Natural killer cell (primary cell): ENCODE results near the gene MBTD1. TPM values are rescaled to one million over a fixed set of nuclear protein-coding genes. Genes with fewer than 3 reads are reported as not detected.

Source experiments
- ATAC-seq, 3 donors: fragments of 150-1000 bp in 2 of 3; fragments of 200-7000 bp in 1 of 3; cut with Tn5 transposase; 1 replicate in 1 of 3; 2 replicates in 2 of 3; pipeline ENCODE4 v1.10.0; 2021; ENCODE audit warnings: mild to moderate bottlenecking in 2 of 3, moderate library complexity in 2 of 3
- DNase-seq, 2 donors: peaks; one replicate each; pipeline versions ENCODE4 v3.0.0 to v3.0.0-alpha.2; 2013 to 2021; ENCODE audit warnings: mixed read lengths in 1 of 2
- H3K27ac ChIP-seq: one replicate; pipeline ENCODE4 v1.5.1; 2013; ENCODE audit warnings: mild to moderate bottlenecking, low read length
- H3K27me3 ChIP-seq: one replicate; pipeline ENCODE4 v1.6.1; 2013; ENCODE audit warnings: low read length; ENCODE audit not compliant: control insufficient read depth, insufficient read depth
- H3K36me3 ChIP-seq: one replicate; pipeline ENCODE4 v1.6.1; 2013; ENCODE audit warnings: low read length; ENCODE audit not compliant: control insufficient read depth, insufficient read depth
- H3K4me1 ChIP-seq: one replicate; pipeline ENCODE4 v1.6.1; 2013; ENCODE audit warnings: low read length; ENCODE audit not compliant: control insufficient read depth, insufficient read depth
- H3K4me3 ChIP-seq: one replicate; pipeline ENCODE4 v1.5.1; 2013; ENCODE audit warnings: low read length
- H3K9me3 ChIP-seq: one replicate; pipeline ENCODE4 v1.6.1; 2013; ENCODE audit warnings: low read length; ENCODE audit not compliant: control insufficient read depth, insufficient read depth
- H3K27ac Mint-ChIP-seq, 2 donors: one replicate each; pipeline ENCODE4 v1.8.0; 2022; ENCODE audit warnings: mild to moderate bottlenecking in 2 of 2, mixed read lengths in 2 of 2, moderate library complexity in 1 of 2
- H3K27me3 Mint-ChIP-seq, 2 donors: one replicate each; pipeline ENCODE4 v1.8.0; 2022; ENCODE audit warnings: low read depth in 2 of 2, mixed read lengths in 2 of 2
- H3K36me3 Mint-ChIP-seq: one replicate; pipeline ENCODE4 v1.8.0; 2022; ENCODE audit warnings: mixed read lengths
- H3K4me1 Mint-ChIP-seq, 2 donors: one replicate each; pipeline ENCODE4 v1.8.0; 2022; ENCODE audit warnings: mixed read lengths in 2 of 2
- H3K4me3 Mint-ChIP-seq: one replicate; pipeline ENCODE4 v1.8.0; 2022; ENCODE audit warnings: mild to moderate bottlenecking, moderate library complexity, mixed read lengths
- H3K9me3 Mint-ChIP-seq, 2 donors: one replicate each; pipeline ENCODE4 v1.8.0; 2022; ENCODE audit warnings: mixed read lengths in 2 of 2
- WGBS: methylation state at CpG from one replicate; pipeline ENCODE4 v1.1.7; 2013; ENCODE audit warnings: missing lambda C conversion rate; ENCODE audit not compliant: insufficient coverage; 5-methylcytosine and 5-hydroxymethylcytosine counted together
- intact Hi-C: fragments of 100-400 bp; cut with micrococcal nuclease; formaldehyde crosslinking; loops from one replicate; pipeline ENCODE4 v1.14.2; 2022
- total RNA-seq, 4 donors: library from RNA; stranded (reverse); fragments of 120-200 nt in 1 of 4; gene quantifications; one replicate each; pipeline versions ENCODE4 v1.2.3 to v1.2.4, GENCODE V29; 2013 to 2022
- TF ChIP-seq, protein P1 (sequence below): fragments of 200-600 bp; IDR thresholded peaks from one replicate; pipeline ENCODE4 v1.8.0; 2022; ENCODE audit warnings: antibody characterized with exemption

The MBTD1 gene
- total RNA-seq, 3 donors from 2014 or later (not counting 1 experiment from before 2014, with no cell fraction given), result 24.6 to 32.4 (median 28.8) TPM

DNA sequence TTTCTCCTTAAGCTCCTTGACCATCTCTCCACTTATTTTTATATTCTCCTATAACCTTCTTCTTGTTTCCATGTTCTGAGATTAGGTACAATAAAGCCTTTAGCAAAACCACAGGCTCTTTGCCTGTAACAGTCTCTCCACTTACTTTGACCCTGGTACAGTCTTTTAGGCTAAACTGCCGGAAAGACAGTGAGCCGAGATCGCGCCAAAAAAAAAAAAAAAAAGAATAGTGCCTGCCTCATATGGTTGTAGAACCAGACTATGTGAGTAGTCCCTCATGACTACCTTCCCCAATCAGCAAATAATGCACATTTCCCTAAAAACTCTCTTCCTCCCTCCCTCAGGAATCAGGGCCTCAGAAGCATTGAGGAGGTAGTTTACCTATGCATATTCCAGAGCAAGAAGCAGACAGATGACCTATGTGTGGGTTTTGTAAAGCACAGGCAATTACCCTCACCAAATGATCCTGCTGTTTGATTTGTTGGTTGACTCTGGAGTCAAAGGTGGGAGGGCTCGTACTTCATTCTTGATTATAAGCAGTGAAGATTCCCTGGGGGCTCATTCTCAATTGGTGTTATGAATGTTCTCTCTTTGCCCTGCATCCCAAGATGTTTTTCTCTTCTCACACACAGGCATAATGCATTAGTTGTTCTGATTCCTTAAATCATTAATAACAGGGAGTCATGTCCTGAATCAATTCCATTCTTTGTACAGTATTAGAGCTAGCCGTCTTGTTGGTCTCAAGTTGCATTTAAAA lies 115.4 kb downstream of the MBTD1 start:
- no peaks in the 10 kb centered on the region for H3K9me3 Mint-ChIP-seq
- H3K27me3 ChIP-seq, result no peaks in the 10 kb centered on the region
- no peaks in the 10 kb centered on the region for H3K4me1 Mint-ChIP-seq
- H3K4me3 ChIP-seq, result no peak overlapping the region
- no peaks in the 10 kb centered on the region for H3K36me3 ChIP-seq
- H3K9me3 ChIP-seq, result no peaks in the 10 kb centered on the region
- peaks cover 0 to 5% of the 10 kb centered on the region in 2 donors for H3K27me3 Mint-ChIP-seq
- TF ChIP-seq, protein P1, sequence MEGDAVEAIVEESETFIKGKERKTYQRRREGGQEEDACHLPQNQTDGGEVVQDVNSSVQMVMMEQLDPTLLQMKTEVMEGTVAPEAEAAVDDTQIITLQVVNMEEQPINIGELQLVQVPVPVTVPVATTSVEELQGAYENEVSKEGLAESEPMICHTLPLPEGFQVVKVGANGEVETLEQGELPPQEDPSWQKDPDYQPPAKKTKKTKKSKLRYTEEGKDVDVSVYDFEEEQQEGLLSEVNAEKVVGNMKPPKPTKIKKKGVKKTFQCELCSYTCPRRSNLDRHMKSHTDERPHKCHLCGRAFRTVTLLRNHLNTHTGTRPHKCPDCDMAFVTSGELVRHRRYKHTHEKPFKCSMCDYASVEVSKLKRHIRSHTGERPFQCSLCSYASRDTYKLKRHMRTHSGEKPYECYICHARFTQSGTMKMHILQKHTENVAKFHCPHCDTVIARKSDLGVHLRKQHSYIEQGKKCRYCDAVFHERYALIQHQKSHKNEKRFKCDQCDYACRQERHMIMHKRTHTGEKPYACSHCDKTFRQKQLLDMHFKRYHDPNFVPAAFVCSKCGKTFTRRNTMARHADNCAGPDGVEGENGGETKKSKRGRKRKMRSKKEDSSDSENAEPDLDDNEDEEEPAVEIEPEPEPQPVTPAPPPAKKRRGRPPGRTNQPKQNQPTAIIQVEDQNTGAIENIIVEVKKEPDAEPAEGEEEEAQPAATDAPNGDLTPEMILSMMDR, result no peak
- H3K4me1 ChIP-seq, result no peaks in the 10 kb centered on the region
- 90% methylated on average over 5 of the region's 6 CpGs for WGBS
- ATAC-seq (no peak), DNase-seq (no peak)
- no peaks in the 10 kb centered on the region for H3K36me3 Mint-ChIP-seq
- intact Hi-C loops, result no loop called here
- no peak overlapping the region for H3K27ac ChIP-seq
- H3K4me3 Mint-ChIP-seq, result no peak overlapping the region
- H3K27ac Mint-ChIP-seq, result no peak overlapping the region

DNA sequence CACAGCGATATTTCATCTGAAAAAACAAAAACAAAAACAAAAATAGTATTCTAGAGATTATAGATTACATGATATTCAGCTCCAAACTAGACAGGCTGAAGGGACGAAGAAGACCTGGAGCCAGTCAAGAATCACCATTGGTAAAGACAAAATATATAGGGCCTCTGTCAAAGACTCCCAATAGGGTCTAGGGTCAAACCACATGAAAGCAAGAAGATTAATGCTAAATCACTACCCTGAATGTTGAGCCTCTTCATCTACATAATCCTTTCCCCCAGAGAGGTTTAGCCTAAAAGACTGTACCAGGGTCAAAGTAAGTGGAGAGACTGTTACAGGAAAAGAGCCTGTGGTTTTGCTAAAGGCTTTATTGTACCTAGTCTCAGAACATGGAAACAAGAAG lies 117.3 kb downstream of the MBTD1 start:
- Mint-ChIP-seq H3K27me3 (peaks cover 0 to 5% of the 10 kb centered on the region in 2 donors), H3K27ac (no peak overlapping the region), H3K4me1 (no peaks in the 10 kb centered on the region), H3K9me3 (no peaks in the 10 kb centered on the region), H3K36me3 (no peaks in the 10 kb centered on the region), H3K4me3 (no peak overlapping the region)
- TF ChIP-seq, protein P1, result no peak
- H3K36me3 ChIP-seq, result no peaks in the 10 kb centered on the region
- intact Hi-C loops, result no loop called here
- no peaks in the 10 kb centered on the region for H3K4me1 ChIP-seq
- no peak overlapping the region for H3K4me3 ChIP-seq
- no peaks in the 10 kb centered on the region for H3K9me3 ChIP-seq
- H3K27ac ChIP-seq, result no peak overlapping the region
- no peaks in the 10 kb centered on the region for H3K27me3 ChIP-seq
- ATAC-seq (no peak), DNase-seq (no peak)
- WGBS, result 100% methylated on average over 1 of the region's 2 CpGs

DNA sequence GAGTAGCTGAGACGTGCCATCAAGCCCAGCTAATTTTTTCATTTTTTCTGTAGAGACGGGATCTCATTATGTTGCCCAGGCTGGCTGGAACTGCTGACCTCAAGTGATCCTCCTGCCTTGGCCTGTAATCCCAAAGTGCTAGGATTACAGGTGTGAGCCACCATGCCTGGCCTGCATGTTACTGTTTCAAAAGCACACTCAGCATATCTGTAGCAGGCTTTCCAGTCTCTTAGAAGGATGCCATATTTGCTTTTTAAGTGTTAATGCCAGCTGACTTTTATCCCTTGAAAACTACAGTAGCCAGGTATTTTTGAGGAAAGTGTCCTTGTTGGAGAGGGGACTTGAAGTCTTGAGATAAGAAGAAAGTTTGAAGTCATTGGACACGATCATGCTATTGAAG lies 123.9 kb downstream of the MBTD1 start:
- TF ChIP-seq, protein P1, result no peak
- H3K36me3 ChIP-seq, result no peaks in the 10 kb centered on the region
- H3K27me3 ChIP-seq, result no peaks in the 10 kb centered on the region
- no peaks in the 10 kb centered on the region for H3K4me1 ChIP-seq
- Mint-ChIP-seq H3K36me3 (no peaks in the 10 kb centered on the region), H3K9me3 (no peaks in the 10 kb centered on the region), H3K27ac (no peak overlapping the region), H3K4me1 (no peaks in the 10 kb centered on the region), H3K4me3 (no peak overlapping the region), H3K27me3 (peaks cover 0 to 6% of the 10 kb centered on the region in 2 donors)
- no peak overlapping the region for H3K27ac ChIP-seq
- DNase-seq, result no peak
- no peak overlapping the region for H3K4me3 ChIP-seq
- ATAC-seq, result no peak
- WGBS, result 95% methylated on average over 3 of the region's 3 CpGs
- H3K9me3 ChIP-seq, result no peaks in the 10 kb centered on the region
- intact Hi-C loops, result no loop called here

DNA sequence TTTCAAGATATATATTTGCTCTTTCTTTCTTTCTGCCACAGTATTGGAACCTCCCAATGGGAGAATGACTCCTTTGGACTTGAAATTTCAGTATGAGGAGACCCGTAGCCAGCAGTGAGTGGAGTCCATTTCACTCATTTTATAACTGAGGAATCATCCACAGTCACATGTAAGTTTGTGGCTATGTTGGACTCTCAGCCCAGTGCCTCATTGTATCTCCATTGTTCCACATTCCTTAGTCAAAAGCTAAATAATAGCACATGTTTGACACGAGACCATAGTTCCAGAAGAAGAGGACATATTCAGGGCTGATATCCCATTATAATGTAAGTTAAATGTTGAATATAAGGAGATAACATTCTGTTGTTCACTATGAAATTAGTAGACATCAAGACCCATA lies 126.5 kb downstream of the MBTD1 start:
- DNase-seq, result no peak
- Mint-ChIP-seq H3K36me3 (no peaks in the 10 kb centered on the region), H3K27ac (no peak overlapping the region), H3K4me1 (no peaks in the 10 kb centered on the region), H3K4me3 (no peak overlapping the region), H3K9me3 (no peaks in the 10 kb centered on the region), H3K27me3 (peaks cover 0 to 6% of the 10 kb centered on the region in 2 donors)
- TF ChIP-seq, protein P1, result no peak
- Histone ChIP-seq H3K4me3 (no peak overlapping the region), H3K4me1 (no peaks in the 10 kb centered on the region), H3K27me3 (no peaks in the 10 kb centered on the region), H3K36me3 (no peaks in the 10 kb centered on the region), H3K27ac (no peak overlapping the region), H3K9me3 (no peaks in the 10 kb centered on the region)
- 76% methylated on average over 2 of the region's 2 CpGs for WGBS
- ATAC-seq, result no peak
- intact Hi-C loops, result no loop called here
